Activated T-cell treated with anti-CD3 and anti-CD28 coated beads, Interleukin-2, amount 50 U/mL, for 24 hours (primary cell): ENCODE results near the gene TPGS1.

Experiments used
- DNase-seq: peaks from one replicate; pipeline ENCODE4 v3.0.0-alpha.2; 2020
- H3K27ac Mint-ChIP-seq: 2 replicates; pipeline ENCODE4 v1.8.0; 2020; ENCODE audit warnings: mild to moderate bottlenecking, mixed read lengths
- H3K27me3 Mint-ChIP-seq: 2 replicates; pipeline ENCODE4 v1.8.0; 2020; ENCODE audit warnings: mixed read lengths
- H3K36me3 Mint-ChIP-seq: 2 replicates; pipeline ENCODE4 v1.8.0; 2020; ENCODE audit warnings: low read depth, mixed read lengths
- H3K4me1 Mint-ChIP-seq: 2 replicates; pipeline ENCODE4 v1.8.0; 2020; ENCODE audit warnings: low read depth, mixed read lengths
- H3K4me3 Mint-ChIP-seq: 2 replicates; pipeline ENCODE4 v1.8.0; 2020; ENCODE audit warnings: mild to moderate bottlenecking, moderate library complexity, mixed read lengths
- H3K9me3 Mint-ChIP-seq: 2 replicates; pipeline ENCODE4 v1.8.0; 2020; ENCODE audit warnings: mixed read lengths

TPGS1 gene, protein sequence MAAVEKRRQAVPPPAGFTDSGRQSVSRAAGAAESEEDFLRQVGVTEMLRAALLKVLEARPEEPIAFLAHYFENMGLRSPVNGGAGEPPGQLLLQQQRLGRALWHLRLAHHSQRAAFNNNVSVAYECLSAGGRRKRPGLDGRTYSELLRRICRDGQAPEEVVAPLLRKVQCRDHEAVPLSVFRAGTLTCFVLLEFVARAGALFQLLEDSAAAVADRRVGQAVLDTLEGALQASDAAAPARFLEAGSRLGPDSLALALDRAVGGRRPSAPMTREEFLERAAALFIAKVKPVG

DNA sequence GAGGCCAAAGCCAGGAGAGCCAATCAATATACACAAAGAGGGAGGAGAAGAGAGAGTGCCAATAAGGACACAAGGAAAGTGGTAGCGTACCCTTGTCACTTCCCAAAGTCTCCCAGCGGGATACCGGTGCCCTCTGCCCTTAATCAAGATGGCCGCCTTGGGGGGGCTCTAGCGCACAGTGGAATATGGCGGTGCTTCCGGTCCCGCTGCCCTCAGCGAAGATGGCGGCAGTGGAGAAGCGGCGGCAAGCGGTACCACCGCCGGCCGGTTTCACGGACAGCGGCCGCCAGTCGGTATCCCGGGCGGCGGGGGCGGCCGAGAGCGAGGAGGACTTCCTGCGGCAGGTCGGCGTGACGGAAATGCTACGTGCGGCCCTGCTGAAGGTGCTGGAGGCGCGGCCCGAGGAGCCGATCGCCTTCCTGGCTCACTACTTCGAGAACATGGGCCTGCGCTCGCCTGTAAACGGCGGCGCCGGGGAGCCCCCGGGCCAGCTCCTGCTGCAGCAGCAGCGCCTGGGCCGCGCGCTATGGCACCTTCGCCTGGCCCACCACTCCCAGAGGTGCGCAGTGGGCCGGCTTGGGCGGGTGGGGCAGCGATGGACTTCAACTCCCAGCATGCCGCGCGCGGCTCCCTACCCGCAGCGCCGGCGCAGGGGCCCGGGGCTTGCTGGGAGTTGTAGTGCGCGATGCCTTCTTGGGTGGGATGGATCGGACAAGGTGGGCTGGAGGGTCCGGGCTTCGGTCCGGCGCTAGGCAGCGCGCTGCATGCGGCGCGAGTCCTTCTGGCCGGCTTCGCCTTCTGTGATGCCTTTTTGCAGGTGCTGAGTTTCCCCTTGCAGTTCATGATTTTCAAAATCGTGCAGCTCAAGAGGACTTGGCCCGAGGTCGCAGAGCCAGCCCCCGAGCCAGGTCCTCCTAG is at the start of gene TPGS1:
Gene TPGS1, plus strand, starts transcription at position 212 of the 918 bp plus-strand sequence. Its CDS starts 10 bp downstream, at position 222.
- DNase-seq: peak; percentile 91
- Mint-ChIP-seq H3K4me1 (peaks cover 56% of the 10 kb centered on the region), H3K4me3 (peak within 1 kb of the TSS; percentile 94), H3K27ac (peak within 1 kb of the TSS; percentile 100), H3K36me3 (peaks cover 19% of the 10 kb centered on the region), H3K27me3 (no peaks in the 10 kb centered on the region), H3K9me3 (no peaks in the 10 kb centered on the region)

DNA sequence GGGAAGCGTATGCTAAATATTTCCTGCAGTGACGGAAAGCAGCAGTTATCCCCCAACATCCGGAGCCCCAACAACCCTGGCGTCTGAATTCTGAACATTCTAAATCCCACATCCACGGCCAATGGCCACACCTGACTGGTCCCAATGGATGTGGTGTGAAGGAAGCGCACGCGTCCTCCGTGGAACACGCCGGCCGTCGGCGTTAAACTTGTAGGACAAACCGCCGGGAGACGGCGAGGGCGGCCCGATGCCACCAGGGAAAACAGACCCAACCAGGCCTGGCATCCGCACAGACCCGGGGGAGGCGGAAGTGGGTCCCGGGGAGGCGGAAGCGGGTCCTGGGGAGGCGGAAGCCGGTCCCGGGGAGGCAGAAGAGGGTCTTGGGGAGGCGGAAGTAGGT is 49.7 kb upstream of the TPGS1 start:
- Mint-ChIP-seq H3K27ac (no peak overlapping the region), H3K9me3 (no peaks in the 10 kb centered on the region)

DNA sequence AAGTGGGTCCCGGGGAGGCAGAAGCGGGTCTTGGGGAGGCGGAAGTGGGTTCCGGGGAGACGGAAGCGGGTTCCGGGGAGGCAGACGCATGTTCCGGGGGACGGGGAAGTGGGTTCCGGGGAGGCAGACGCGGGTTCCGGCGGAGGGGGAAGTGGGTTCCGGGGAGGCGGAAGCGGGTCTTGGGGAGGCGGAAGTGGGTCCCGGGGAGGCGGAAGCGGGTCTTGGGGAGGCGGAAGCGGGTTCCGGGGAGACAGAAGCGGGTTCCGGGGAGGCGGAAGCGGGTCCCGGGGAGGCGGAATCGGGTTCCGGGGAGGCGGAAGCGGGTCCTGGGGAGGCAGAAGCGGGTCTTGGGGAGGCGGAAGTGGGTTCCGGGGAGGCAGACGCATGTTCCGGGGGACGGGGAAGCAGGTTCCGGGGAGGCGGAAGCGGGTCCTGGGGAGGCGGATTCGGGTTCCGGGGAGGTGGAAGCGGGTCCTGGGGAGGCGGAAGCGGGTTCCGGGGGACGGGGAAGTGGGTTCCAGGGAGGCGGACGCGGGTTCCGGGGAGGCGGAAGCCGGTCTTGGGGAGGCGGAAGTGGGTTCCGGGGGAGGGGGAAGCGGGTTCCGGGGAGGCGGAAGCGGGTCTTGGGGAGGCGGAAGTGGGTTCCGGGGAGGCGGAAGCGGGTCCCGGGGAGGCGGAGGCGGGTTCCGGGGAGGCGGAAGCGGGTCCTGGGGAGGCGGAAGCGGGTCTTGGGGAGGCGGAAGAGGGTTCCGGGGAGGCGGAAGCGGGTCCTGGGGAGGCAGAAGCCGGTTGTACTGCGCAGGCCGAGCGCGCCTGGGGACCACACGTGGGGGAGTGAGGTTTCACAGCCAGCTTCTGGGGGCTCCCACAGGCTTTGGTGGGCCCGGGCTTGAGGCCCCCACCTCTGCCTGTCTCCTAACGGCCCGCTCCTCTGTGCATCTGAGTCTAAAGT is 48.9 kb upstream of the TPGS1 start:
- H3K4me1 Mint-ChIP-seq: peaks cover 8% of the 10 kb centered on the region
- peaks cover 23% of the 10 kb centered on the region for H3K27me3 Mint-ChIP-seq
- H3K4me3 Mint-ChIP-seq: no peak overlapping the region
- H3K27ac Mint-ChIP-seq: no peak overlapping the region
- no peaks in the 10 kb centered on the region for H3K9me3 Mint-ChIP-seq
- no peaks in the 10 kb centered on the region for H3K36me3 Mint-ChIP-seq
- no peak for DNase-seq

More for the DNA sequence above, 49.7 kb upstream of the TPGS1 start:
- Mint-ChIP-seq H3K4me3 (no peak overlapping the region), H3K36me3 (no peaks in the 10 kb centered on the region), H3K4me1 (peaks cover 8% of the 10 kb centered on the region), H3K27me3 (peaks cover 18% of the 10 kb centered on the region)
- no peak for DNase-seq

DNA sequence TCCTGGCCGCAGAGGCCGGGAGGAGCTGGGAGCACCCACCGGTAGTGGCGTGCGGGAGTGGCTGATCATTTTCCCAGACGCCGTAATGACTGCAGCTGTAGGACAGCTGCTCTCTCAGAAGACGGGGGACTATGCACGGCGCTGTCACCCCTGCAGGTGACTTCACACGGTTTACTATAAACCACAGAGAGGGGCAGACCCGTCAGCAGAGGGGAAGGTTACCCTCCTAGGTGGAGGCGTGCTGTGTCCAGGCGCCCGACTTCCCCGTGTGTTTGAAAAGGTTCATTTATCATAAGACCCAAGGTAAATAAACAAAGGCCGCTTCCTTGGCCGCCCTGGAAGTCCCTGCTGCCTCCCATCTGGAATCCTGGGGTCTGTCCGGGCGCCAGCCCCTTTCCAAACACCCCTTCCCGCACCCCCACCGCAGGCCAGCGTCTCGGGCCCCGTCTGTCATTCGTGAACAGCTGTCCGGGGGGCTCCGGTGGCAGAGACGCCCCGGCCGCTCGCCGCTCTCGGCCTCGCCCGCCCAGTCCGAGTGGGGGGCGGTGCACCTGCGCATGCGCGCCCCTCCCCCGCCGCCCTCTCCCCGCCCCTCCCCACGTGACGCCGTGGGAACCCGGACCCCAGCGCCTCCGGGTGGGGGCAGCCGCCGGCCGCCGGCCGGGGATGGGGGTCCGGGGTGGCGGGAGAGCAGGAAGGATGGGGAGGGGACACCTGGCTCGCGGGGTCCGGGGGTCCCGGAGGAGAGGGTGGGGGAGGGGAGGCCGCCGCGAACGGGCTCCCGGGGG is 47.4 kb upstream of the TPGS1 start:
- H3K9me3 Mint-ChIP-seq: no peaks in the 10 kb centered on the region
- H3K4me1 Mint-ChIP-seq: peaks cover 8% of the 10 kb centered on the region
- peak overlapping the region; percentile 64 for H3K4me3 Mint-ChIP-seq
- peak overlapping the region; percentile 59 for H3K27ac Mint-ChIP-seq
- H3K27me3 Mint-ChIP-seq: peaks cover 25% of the 10 kb centered on the region
- DNase-seq: peak; percentile 65
- H3K36me3 Mint-ChIP-seq: no peaks in the 10 kb centered on the region

DNA sequence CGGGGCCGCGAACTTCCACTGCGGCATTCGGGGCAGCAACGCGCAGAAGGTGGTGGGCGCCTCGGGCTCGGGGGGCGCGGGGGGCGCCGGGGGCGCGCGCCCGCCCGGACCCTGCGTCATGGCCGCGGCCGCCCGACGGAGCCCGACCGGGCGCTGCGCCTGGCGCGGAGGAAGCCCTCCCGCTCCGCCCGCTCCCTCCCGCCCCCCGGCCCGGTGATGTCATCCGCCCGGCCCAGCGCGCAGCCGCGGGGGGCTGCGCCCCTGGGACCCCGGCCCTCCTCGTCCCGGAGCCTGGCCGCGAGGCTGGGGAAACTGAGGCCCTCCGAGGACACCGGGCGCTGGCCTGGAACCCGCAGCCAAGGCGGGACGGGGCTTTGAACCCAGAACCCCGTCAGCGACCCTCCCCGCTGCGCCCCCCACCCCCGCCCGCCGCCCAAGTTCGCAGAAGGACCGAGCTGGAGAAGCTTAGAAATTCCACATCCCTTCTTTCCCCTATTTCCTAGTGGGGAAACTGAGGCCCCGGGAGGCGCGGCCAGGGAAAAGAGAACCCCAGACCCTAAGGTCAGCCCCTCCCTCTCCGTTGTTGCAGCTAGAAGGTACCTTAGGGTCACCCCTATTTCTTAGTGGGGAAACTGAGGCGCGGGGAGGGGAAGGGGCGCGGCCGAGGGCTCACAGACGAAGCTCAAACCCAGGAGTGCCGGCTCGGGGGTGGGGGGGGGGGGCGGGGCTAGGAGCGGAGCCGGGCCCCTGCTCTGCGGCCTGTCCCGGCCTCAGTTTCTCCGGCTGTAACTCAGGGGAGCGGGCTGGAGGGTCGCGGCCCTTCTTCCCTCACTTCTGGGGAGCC is 46.2 kb upstream of the TPGS1 start, which contains the start of gene SHC2:
Gene SHC2, minus strand, starts transcription at position 157 of the 844 bp plus-strand sequence. Its CDS starts 37 bp downstream, at position 120.
- no peaks in the 10 kb centered on the region for H3K36me3 Mint-ChIP-seq
- DNase-seq: no peak
- H3K4me3 Mint-ChIP-seq: peak within 1 kb of the TSS; percentile 64
- H3K27me3 Mint-ChIP-seq: peaks cover 25% of the 10 kb centered on the region
- H3K27ac Mint-ChIP-seq: peak within 1 kb of the TSS; percentile 59
- H3K4me1 Mint-ChIP-seq: peaks cover 8% of the 10 kb centered on the region
- H3K9me3 Mint-ChIP-seq: no peaks in the 10 kb centered on the region

DNA sequence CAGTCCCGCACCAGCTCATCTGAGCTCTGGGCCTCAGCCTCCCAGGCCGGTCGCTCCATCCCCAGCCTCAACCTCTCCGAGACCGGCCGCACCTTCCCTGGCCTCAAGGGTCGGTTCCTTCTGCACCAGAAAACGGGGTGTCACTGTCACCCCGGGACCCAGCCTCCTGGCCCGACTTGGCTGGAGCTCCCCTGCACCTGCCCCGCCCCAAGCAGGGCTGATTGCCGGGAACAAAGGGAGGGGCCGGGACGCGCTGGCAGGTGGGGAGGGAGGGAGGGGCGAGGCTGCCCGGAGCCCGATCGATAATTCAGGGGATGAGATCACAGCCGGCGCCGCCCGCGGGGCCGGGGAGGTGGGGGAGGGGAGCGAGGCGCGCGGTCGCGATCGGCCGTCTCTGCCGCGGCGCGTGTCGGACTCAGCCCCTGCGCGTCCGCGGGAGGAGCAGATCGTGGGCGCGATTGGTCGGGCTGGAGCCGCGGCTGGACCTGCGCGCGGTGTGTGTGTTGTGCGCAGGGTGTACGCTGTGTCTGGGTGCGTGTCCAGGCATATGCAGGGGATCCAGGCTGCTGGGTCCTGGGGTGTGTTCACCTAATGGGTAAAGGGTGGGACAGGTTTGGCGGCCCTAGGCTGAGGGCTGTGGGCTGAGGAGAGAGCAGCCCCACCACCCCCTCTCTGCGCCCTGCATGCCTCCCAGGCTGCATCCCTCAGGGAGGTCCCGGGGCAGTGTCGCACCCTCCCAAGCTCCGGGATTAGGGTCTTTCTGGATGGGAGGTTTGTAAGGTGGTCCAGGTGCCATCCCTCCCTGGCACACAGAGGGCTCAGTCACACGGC is 45.4 kb upstream of the TPGS1 start:
- peaks cover 25% of the 10 kb centered on the region for H3K27me3 Mint-ChIP-seq
- DNase-seq: peak; percentile 38
- no peaks in the 10 kb centered on the region for H3K9me3 Mint-ChIP-seq
- H3K4me3 Mint-ChIP-seq: peak overlapping the region; percentile 60
- H3K27ac Mint-ChIP-seq: no peak overlapping the region
- H3K36me3 Mint-ChIP-seq: no peaks in the 10 kb centered on the region
- peaks cover 8% of the 10 kb centered on the region for H3K4me1 Mint-ChIP-seq

DNA sequence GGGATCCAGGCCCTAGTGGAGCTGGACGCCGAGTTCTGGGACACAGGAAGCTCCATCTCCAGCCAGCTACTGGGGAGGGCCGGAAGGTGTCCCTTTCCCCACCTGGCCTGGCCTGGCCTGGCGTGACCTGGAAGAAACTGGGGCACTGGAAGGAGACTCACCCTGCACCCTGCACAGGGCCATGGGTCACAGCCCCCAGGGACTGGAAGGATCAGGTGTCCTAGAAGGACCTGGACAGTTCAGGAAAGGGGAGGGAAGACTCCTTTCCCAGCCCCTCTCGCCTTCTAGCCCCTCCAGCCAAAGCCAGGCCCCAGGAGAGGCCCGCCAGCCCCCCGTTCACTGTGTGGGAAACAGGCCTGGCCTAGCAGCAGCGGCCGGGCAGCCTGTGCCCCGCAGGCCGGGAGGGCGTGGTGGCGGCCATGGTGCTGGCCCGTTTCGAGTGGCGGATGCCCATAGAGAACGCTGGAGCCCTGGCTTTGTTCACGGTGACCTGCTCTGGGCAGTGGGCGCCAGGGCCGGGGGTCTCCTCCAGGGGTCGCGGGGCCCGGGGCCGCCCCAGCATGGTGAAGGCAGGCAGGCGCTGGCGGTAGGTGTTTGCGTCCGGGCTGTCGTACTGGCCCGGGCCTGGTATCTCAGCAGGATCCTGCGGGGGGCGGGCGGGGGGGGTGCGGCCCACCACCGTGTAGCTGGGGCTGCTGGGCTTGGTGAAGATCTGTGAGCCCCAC is 43.7 kb upstream of the TPGS1 start:
- Mint-ChIP-seq H3K36me3 (no peaks in the 10 kb centered on the region), H3K27ac (no peak overlapping the region), H3K27me3 (peaks cover 25% of the 10 kb centered on the region), H3K4me3 (no peak overlapping the region), H3K9me3 (no peaks in the 10 kb centered on the region), H3K4me1 (peaks cover 8% of the 10 kb centered on the region)
- no peak for DNase-seq

DNA sequence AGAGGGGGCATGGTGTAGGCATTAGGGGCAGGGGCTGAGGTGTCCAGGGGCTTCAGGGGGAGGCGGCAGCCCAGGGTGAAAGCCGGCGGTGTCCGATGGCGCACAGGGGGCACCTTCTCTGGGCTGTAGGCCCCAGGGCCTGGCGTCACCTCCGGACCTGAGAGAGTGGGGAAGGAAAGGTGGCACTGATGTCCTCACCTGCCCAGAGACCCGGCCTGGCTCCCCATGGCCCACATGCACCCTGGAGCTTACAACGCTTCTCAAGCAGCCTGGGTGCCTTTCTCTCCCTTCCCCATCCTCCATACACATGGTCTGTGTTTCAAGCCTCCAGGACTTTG is 43.1 kb upstream of the TPGS1 start:
- Mint-ChIP-seq H3K4me3 (no peak overlapping the region), H3K27me3 (peaks cover 25% of the 10 kb centered on the region), H3K9me3 (no peaks in the 10 kb centered on the region), H3K36me3 (no peaks in the 10 kb centered on the region), H3K27ac (no peak overlapping the region), H3K4me1 (peaks cover 8% of the 10 kb centered on the region)
- no peak for DNase-seq

DNA sequence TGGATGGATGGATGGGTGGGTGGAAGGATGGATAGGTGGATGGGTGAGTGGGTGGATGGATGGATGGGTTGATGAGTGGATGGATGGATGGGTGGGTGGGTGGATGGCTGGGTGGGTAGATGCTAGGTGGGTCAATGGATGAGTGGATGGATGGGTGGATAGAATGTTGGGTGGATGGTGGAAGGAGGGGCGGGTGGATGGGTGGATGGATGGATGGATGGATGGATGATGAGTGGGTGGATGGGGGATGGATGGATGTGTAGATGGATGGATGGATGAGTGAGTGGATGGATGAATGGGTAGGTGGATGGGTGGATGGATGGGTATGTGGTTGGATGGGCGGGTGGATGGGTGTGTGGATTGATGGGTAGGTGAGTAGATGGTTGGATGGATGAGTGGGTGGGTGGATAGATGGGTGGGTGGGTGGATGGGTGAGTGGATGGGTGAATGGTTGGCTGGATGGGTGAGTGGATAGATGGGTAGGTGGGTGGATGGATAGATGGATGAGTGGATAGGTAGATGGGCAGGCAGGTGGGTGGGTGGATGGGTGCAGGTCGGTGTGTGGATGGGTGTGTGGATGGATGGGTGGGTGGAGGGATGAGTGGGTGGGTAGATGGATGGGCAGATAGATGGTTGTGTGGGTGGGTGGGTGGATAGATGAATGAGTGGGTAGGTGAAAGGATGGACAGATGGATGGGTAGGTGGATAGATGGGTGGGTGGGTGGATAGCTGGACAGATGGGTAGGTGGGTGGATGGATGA is 42.1 kb upstream of the TPGS1 start:
- Mint-ChIP-seq H3K4me1 (peaks cover 3% of the 10 kb centered on the region), H3K27me3 (peaks cover 18% of the 10 kb centered on the region), H3K4me3 (no peak overlapping the region), H3K27ac (no peak overlapping the region), H3K36me3 (no peaks in the 10 kb centered on the region), H3K9me3 (no peaks in the 10 kb centered on the region)
- no peak for DNase-seq

DNA sequence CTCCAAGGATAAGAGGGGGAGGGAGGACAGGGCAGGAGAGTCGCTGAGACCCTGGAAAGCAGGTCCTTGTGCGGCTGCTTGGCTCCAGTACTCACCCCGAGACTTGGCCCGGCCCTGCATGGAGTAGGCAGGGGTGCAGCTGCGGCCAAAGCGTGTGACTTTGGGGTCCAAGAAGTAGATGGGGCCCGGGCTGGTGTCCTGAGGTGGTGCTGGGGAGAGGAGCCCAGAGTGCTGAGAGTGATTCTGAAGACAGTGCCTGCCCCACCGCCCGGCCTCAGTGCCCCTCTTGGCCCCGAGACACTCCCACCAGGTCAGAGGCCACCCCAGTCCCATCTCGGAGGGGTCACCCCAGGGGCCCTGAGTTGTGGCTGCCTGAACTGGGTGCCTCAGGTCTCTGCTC is 39.7 kb upstream of the TPGS1 start:
- H3K4me3 Mint-ChIP-seq: no peak overlapping the region
- no peaks in the 10 kb centered on the region for H3K9me3 Mint-ChIP-seq
- no peaks in the 10 kb centered on the region for H3K4me1 Mint-ChIP-seq
- H3K27me3 Mint-ChIP-seq: peaks cover 8% of the 10 kb centered on the region
- H3K36me3 Mint-ChIP-seq: no peaks in the 10 kb centered on the region
- DNase-seq: no peak
- H3K27ac Mint-ChIP-seq: no peak overlapping the region

DNA sequence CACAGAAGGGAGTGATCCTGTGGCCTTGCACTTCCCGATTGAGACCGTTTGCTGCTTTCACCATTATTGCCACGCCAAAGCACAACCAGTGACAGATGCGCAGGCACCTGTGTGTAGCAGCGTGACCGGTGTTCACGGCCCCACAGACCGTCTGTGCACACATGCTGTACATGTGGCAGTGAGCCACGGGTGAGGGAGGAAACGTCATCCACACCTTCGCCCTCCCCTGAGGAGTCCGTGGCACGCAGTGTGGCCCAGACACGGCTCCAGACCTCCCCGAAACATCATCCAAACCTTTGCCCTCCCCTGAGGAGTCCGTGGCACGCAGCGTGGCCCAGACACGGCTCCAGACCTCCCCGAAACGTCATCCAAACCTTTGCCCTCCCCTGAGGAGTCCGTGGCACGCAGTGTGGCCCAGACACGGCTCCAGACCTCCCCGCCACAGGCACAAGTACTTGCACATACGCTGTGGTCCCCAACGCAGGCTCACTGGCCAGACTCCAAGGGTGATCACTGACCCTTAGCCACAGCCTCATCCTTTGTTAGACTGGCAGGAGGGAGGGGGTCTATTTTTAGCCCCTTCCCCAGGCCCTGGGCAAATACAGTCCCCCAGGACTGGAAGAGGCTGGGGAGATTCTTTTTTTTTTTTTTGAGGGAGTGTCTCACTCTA is 38.6 kb upstream of the TPGS1 start:
- H3K27ac Mint-ChIP-seq: no peak overlapping the region
- no peaks in the 10 kb centered on the region for H3K4me1 Mint-ChIP-seq
- no peaks in the 10 kb centered on the region for H3K27me3 Mint-ChIP-seq
- H3K36me3 Mint-ChIP-seq: no peaks in the 10 kb centered on the region
- no peak overlapping the region for H3K4me3 Mint-ChIP-seq
- DNase-seq: no peak
- no peaks in the 10 kb centered on the region for H3K9me3 Mint-ChIP-seq
